ENCODE measurements around the gene CCDC141.
"Not testable (repeated sequence)": the region's sequence is repeated elsewhere in the genome, so short reads cannot be mapped to it uniquely, and the experiment has no call there.

- TF ChIP-seq, protein P1, sequence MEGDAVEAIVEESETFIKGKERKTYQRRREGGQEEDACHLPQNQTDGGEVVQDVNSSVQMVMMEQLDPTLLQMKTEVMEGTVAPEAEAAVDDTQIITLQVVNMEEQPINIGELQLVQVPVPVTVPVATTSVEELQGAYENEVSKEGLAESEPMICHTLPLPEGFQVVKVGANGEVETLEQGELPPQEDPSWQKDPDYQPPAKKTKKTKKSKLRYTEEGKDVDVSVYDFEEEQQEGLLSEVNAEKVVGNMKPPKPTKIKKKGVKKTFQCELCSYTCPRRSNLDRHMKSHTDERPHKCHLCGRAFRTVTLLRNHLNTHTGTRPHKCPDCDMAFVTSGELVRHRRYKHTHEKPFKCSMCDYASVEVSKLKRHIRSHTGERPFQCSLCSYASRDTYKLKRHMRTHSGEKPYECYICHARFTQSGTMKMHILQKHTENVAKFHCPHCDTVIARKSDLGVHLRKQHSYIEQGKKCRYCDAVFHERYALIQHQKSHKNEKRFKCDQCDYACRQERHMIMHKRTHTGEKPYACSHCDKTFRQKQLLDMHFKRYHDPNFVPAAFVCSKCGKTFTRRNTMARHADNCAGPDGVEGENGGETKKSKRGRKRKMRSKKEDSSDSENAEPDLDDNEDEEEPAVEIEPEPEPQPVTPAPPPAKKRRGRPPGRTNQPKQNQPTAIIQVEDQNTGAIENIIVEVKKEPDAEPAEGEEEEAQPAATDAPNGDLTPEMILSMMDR (IDR thresholded peaks at IDR 0.05): not testable (repeated sequence)
- not testable (repeated sequence) for TF ChIP-seq POLR2A (IDR thresholded peaks at IDR 0.05)
Measured at GRCh38 chr2:178989424-178989823, 60.5 kb downstream of the CCDC141 start.

Data from breast epithelium (tissue), 3 donors.